Superior temporal gyrus (tissue), 1 donor: ENCODE results near the gene MAPRE2.

ENCODE experiments used
- DNase-seq: peaks from one replicate; pipeline ENCODE4 v3.0.0-alpha.2; 2016; ENCODE audit errors: extremely low spot score

MAPRE2 gene

DNA sequence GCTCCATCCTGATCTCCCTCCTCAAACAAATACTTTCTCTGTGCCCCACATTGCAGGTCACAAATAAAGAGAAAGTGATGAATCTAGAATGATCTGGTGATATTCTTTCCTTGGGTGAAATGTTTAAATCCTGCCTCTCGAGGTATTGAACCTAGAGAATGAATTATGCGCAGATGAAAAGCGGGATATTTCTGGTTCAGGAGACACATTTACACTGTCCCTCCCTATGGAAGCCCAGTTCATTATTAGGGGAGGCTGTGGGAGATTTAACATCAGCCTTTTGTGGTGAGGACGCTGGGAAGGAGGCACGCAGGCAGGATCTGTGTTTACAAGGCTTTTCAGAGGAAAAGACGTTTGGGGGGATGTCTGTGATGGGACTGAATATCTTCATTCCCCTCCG is 20.6 kb downstream of the MAPRE2 start:
- DNase-seq: no peak

GRCh38 chr18:35062408-35062807 is 21.2 kb downstream of the MAPRE2 start:
- no peak for DNase-seq

DNA sequence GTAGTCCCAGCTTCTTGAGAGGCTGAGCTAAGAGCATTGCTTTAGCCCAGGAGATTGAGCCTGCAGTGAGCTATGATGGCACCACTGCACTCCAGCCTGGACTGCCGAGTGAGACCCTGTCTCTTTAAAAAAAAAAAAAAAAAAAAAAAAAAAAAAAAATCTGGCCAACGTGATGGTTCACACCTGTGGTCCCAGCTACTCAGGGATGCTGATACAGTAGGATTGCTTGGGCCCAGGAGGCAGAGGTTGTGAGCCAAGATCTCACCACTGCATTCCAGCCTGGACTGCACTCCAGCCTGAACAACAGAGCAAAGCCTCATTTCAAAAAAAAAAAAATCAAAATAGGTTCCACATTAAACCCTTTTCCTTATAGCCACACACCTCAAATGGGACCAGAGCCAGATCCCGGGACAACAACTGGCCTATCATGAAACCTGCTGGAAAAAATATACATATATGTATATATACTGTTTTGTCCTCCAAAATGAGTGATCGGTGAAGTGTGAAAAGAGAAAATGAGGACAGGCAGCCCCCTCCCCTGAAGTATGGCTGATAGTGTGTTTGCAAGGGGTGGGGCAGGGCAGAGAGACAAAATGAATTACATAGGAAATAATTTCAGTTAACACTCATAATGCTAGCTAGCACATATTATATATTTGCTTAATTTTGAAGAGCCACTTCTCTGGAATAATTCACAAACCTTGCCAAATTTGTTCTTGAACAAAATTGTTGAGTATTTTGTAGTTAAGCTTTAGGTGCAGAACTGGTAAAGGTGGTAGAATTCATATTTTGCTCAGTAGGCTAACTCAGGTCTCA is 22.9 kb downstream of the MAPRE2 start:
- DNase-seq: no peak

GRCh38 chr18:35067454-35067853 is 26.2 kb downstream of the MAPRE2 start:
- DNase-seq: no peak

DNA sequence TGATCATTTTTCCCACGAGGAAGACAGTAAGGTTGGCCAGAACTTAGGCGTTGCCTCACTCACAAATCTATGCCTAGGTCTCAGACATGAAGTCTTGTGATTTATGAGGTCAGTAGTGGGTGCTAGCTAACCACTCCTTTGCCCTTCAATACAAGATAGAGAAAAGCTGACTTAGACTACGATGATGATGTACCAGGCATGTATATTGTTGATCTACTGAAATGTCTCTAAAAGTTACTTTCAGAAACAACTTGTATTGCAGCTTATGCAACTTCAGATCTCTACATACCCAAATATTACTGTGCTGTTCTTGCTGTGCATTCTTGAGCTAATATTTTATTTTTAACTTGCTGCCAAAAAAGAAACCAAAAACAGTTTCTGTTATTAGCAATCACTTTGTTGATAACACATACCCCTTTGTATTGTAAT is 30.6 kb downstream of the MAPRE2 start:
- no peak for DNase-seq

GRCh38 chr18:35072616-35073015 is 31.4 kb downstream of the MAPRE2 start:
- no peak for DNase-seq

GRCh38 chr18:35073186-35074105 is 32.2 kb downstream of the MAPRE2 start:
- no peak for DNase-seq

DNA sequence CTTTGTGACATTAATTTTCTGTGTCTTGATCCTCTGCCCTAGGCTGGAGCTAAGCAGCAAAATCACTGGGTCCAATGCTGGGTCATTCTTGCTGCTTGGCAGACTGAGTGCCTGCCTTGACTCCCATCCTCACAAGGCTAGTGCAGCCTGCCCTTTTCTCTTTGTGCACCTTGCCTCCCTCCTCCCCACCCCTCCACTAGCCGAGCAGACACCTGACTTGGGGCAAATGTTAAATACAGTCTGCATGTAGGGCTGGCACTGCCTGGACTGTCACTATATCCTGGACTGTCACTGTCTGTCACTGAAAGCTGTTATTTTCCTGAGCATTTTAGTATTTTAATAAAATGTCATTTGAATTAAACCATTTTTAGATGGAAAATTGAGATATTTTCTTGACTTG is 33.4 kb downstream of the MAPRE2 start:
- DNase-seq: no peak

- DNase-seq: no peak
These were observed 33.9 kb downstream of the MAPRE2 start for GRCh38 chr18:35075132-35075531.

GRCh38 chr18:35076135-35076924 is 35.1 kb downstream of the MAPRE2 start:
- no peak for DNase-seq

DNA sequence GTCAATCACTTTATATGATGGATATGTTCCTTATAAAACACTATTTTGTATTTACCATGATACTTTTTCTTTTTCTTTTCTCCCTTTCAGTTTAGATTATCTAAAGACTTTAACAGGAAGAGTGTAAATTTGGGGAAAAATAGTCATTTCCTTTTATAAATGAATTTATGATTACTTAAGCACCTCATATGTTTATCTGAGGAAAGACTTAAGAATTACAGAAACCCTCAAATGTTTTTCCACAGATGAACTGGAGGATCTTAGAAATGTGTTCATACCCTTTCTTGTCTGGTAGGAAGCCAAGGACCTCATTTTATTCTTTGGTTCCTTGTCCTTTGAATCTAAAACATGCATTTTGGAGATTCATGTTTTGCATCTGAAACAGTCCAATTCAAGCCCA is 36.7 kb downstream of the MAPRE2 start:
- DNase-seq: no peak

DNA sequence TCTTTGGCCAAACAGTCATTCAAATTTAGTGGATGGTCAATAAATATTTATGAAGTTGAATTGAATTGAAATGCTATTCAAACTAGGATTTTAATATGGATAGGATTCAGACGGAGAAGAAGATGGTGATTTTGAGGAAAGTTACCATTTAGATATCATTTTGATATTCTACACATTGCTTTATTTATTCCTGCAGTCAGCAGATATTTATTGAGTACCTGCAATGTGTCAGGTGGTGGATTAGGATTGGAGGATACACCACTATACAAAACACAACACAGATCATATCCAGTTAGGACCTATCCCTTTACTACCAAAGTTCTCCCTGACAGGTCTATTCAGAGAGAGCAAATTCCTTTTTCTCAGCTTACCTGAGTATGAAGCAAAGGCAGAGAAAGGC is 38.8 kb downstream of the MAPRE2 start:
- no peak for DNase-seq

DNA sequence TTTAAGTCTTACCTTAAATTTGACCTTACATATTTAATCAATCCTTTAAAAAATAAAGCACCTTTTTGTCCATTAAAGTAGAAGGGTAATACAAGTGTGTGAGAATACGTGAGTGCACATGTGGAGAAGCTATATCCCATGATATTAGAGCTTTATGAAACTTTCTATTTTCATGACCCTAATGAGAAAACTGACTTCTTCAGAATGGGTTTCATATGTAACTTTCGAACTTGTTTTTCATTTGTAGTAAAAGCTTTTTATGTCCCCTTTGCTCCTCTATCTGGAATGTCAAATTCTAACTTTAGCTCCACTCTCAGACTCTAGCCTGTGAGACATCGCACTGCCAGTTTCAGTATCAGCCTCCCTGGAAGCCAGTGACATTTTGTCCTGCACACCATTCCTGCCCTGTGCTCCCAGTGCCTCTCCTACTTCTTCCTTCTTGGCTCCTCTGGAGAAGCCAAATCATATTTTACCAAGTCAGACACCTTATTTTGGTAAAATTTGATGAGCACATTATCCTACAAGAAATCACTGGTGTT is 42.0 kb downstream of the MAPRE2 start:
- no peak for DNase-seq

DNA sequence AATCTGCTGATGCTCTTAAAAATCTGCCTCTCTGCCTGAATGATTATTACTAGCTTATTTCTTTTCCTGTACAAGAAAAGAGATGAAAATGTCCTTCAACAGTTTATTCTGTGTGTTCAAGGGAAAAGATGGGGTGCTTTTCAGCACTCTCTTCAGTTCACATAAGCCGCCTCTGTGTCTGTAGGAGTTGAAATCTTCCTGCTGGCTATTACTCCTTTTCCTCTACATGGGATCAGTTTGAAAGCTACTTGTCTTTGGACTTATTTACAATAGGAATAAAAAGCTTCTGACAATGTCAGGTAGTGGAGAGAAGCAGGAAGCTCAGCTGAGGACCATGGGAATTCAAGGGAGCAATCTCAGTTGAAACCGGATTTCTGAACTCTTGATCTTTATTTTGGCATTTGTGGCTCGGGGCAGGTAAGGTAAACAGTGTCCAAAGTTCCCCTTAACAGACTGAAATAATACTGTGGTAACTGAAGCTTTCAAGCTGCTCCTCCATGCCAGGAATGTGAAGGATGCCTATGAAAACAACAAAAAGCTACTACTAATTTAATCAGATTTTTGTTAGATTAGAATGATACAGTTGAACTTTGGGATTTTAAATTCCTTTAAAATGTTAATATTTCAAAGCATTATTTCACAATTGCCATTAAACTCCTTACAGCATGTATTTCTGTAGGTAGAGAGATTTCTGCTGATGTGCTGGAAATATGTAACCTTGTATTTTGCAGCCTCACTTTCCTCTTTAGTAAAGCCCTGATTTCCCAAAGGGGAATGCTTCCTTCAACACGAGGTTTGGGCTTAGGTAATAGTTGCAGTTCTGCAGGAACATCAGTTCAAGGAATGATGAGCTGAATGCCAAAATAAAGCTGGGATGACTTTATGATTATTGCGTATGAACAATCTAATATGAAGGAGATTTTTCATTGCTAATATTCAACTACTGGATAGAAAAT is 43.6 kb downstream of the MAPRE2 start:
- no peak for DNase-seq

DNA sequence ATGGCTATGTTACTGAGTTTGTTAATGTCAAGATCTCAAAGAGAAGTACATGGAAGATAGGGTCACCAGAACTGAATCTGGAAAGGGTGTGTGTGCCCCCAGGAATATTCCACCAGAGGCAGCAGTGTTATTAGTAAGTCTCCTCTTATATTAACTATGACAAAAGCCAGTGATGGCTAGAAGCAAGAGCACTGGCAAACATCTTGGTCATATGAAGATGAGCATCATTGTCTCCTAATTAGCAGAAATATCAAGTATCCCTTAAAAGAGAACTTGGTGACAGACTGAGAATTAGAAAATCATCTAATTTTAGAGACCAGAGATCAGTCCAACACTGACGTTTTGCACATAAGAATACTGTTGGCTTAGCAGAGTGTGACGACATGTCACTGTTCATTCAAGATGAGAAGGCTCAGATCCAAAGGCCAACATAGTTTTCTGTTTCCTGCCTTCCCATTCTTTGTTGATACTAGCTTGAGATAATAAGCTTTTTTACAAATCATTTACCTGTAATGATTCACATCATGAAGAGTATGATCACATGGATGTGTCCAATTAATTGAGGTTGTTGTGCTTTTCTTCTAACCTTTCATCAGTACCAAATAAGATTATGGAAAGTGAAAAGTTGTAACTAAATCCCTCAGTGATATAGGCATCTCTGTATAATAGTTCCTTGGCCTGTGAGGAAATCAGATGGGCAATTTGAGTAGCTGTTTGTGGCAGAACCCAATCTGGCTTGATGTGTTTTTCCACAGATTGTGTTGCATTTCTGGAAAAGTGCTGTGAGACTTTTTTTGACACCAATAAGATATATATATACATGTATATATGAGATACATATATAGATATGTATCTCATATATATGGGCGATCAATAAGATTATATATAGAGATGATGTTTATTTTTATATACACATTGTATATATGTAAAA is 44.5 kb downstream of the MAPRE2 start:
- DNase-seq: no peak

DNA sequence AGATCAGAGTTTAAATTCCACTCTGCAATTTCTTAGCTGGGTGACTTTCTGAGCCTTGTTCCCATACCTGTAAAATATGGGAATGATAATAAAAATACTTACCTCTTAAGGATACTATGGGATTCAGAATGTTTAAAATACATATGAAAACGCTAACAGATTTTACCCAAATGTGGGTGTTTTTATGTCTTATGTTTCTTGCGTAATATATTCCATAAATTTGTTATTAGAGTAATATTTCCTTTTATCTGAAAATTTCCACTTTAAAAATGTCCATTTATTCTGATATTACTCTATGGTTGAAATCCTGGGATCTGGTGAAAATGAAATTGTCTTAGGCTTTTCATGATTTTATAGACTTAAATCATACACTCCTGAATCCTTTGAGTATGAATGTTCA is 45.5 kb downstream of the MAPRE2 start:
- DNase-seq: no peak

- no peak for DNase-seq
These were observed 46.5 kb downstream of the MAPRE2 start for GRCh38 chr18:35087726-35088125.

GRCh38 chr18:35088921-35089320 is 47.7 kb downstream of the MAPRE2 start:
- DNase-seq: no peak

GRCh38 chr18:35089382-35089781 is 48.2 kb downstream of the MAPRE2 start:
- DNase-seq: no peak
